ENCODE results near the gene CDR2. TPM values are rescaled to one million over a fixed set of nuclear protein-coding genes. Genes with fewer than 3 reads are reported as not detected.
A peak's percentile ranks its signal among the peaks of the same experiment; 100 is the strongest.

The CDR2 gene
- total RNA-seq, 2 donors from 2014 or later: 17.6 to 24.3 TPM

GRCh38 chr16:22300427-22301071 is 73.9 kb downstream of the CDR2 start:
- H3K4me1 ChIP-seq (ENCODE audit: control insufficient read depth, insufficient read depth, low read length): no peaks in the 10 kb centered on the region
- no peaks in the 10 kb centered on the region for H3K27me3 Mint-ChIP-seq (ENCODE audit: insufficient read depth)
- no peaks in the 10 kb centered on the region for H3K9me3 Mint-ChIP-seq
- no peaks in the 10 kb centered on the region for H3K9me3 ChIP-seq (ENCODE audit: control insufficient read depth, low read length)
- no peaks in the 10 kb centered on the region for H3K27me3 ChIP-seq (ENCODE audit: control insufficient read depth, insufficient read depth, low read length, poor library complexity, severe bottlenecking)
- H3K27ac Mint-ChIP-seq: no peak overlapping the region
- peaks cover 37% of the 10 kb centered on the region for H3K36me3 Mint-ChIP-seq (ENCODE audit: low read depth)
- peaks cover 11% of the 10 kb centered on the region for H3K4me1 Mint-ChIP-seq
- peak; percentile 80 for DNase-seq
- H3K4me3 ChIP-seq (ENCODE audit: low read length): no peak overlapping the region
- H3K36me3 ChIP-seq (ENCODE audit: control insufficient read depth, insufficient read depth, low read length): peaks cover 25% of the 10 kb centered on the region
- no peak overlapping the region for H3K27ac ChIP-seq (ENCODE audit: low read depth, low read length)
- H3K9ac ChIP-seq (ENCODE audit: extremely low read depth, low read length, poor library complexity, severe bottlenecking): no peak overlapping the region
- H3K4me3 Mint-ChIP-seq: no peak overlapping the region
- peak; percentile 77 for TF ChIP-seq CTCF (conservative IDR thresholded peaks at IDR 0.05)
- 78% methylated on average over 5 to 8 of the region's 8 CpGs for WGBS, 2 experiments (ENCODE audit: insufficient coverage in 1 of 2, insufficient read length in 1 of 2)

- no peak overlapping the region for H3K27ac ChIP-seq (ENCODE audit: low read depth, low read length)
- no peaks in the 10 kb centered on the region for H3K9me3 ChIP-seq (ENCODE audit: control insufficient read depth, low read length)
- no peaks in the 10 kb centered on the region for H3K27me3 Mint-ChIP-seq (ENCODE audit: insufficient read depth)
- peaks cover 11% of the 10 kb centered on the region for H3K4me1 Mint-ChIP-seq
- no peak overlapping the region for H3K9ac ChIP-seq (ENCODE audit: extremely low read depth, low read length, poor library complexity, severe bottlenecking)
- H3K4me3 Mint-ChIP-seq: no peak overlapping the region
- H3K4me3 ChIP-seq (ENCODE audit: low read length): peak overlapping the region; percentile 96
- H3K36me3 ChIP-seq (ENCODE audit: control insufficient read depth, insufficient read depth, low read length): peaks cover 15% of the 10 kb centered on the region
- peaks cover 24% of the 10 kb centered on the region for H3K36me3 Mint-ChIP-seq (ENCODE audit: low read depth)
- TF ChIP-seq CTCF (conservative IDR thresholded peaks at IDR 0.05): no peak
- no peaks in the 10 kb centered on the region for H3K9me3 Mint-ChIP-seq
- H3K27me3 ChIP-seq (ENCODE audit: control insufficient read depth, insufficient read depth, low read length, poor library complexity, severe bottlenecking): no peaks in the 10 kb centered on the region
- WGBS, 2 experiments (ENCODE audit: insufficient coverage in 1 of 2, insufficient read length in 1 of 2): 100% methylated on average over 1 of the region's 1 CpG
- no peaks in the 10 kb centered on the region for H3K4me1 ChIP-seq (ENCODE audit: control insufficient read depth, insufficient read depth, low read length)
- H3K27ac Mint-ChIP-seq: no peak overlapping the region
- DNase-seq: no peak
These were observed 75.4 kb downstream of the CDR2 start for GRCh38 chr16:22299036-22299435.

DNA sequence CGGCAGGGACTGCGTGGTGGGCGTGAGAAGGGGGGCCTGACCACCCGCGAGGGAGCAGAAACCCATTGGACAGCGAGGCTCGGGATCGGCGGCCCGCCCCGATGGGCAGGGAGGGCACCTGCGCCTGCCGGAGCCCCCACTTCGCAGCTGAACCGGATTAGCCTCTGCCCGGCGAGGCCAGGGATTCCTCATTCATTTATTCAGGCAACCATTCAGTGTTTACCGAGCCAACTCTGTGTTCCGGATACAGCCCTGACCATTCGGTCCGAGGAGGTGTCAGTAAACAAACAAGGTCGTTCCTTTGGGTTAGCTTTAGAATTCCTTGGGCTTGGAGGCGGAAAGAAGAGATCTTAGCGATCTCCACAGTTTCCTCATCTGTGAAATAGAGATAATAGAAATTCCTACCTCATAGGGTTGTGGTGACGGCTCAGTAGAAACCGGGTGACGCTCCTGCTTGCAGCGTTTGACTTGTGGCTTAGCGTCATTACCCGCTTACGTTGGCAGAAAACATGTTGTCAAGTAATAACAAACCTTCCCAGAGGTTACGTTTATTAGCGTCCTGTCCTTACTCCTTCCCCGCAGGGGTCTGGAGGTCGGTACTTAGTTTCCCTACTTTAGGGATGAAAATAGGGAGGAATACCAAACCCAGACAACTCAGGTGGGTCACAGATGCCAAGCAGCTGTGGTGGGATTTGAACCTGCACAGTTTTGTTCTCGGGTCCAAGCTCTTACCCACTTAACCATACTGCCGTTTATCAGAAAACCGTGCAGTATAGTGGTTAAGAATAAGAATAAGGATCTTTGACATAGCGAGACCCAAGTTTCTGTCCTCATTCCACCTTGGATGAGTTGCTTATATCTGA is 76.3 kb downstream of the CDR2 start:
- Mint-ChIP-seq H3K4me1 (peaks cover 11% of the 10 kb centered on the region), H3K27me3 (ENCODE audit: insufficient read depth) (no peaks in the 10 kb centered on the region), H3K27ac (peak overlapping the region; percentile 97), H3K4me3 (peak overlapping the region; percentile 85), H3K36me3 (ENCODE audit: low read depth) (peaks cover 19% of the 10 kb centered on the region), H3K9me3 (no peaks in the 10 kb centered on the region)
- peak overlapping the region; percentile 92 for H3K27ac ChIP-seq (ENCODE audit: low read depth, low read length)
- H3K9ac ChIP-seq (ENCODE audit: extremely low read depth, low read length, poor library complexity, severe bottlenecking): peak overlapping the region; percentile 93
- no peaks in the 10 kb centered on the region for H3K9me3 ChIP-seq (ENCODE audit: control insufficient read depth, low read length)
- H3K27me3 ChIP-seq (ENCODE audit: control insufficient read depth, insufficient read depth, low read length, poor library complexity, severe bottlenecking): no peaks in the 10 kb centered on the region
- 10 to 11% methylated on average over 17 to 39 of the region's 39 CpGs for WGBS, 2 experiments (ENCODE audit: insufficient coverage in 1 of 2, insufficient read length in 1 of 2)
- peak overlapping the region; percentile 96 for H3K4me3 ChIP-seq (ENCODE audit: low read length)
- no peak for TF ChIP-seq CTCF (conservative IDR thresholded peaks at IDR 0.05)
- no peaks in the 10 kb centered on the region for H3K4me1 ChIP-seq (ENCODE audit: control insufficient read depth, insufficient read depth, low read length)
- DNase-seq: peak; percentile 85
- H3K36me3 ChIP-seq (ENCODE audit: control insufficient read depth, insufficient read depth, low read length): peaks cover 11% of the 10 kb centered on the region

All from endodermal cell (in vitro differentiated cells).